Activated CD4-positive, CD25-positive, alpha-beta regulatory T cell (primary cell): ENCODE results near the gene ZC3HAV1L.
"Not testable (repeated sequence)": the region's sequence is repeated elsewhere in the genome, so short reads cannot be mapped to it uniquely, and the experiment has no call there.

Experiments
- DNase-seq, 4 experiments: peaks; one replicate each; lab custom pipeline; 2025; lab: John Stamatoyannopoulos, UW

The ZC3HAV1L gene, protein sequence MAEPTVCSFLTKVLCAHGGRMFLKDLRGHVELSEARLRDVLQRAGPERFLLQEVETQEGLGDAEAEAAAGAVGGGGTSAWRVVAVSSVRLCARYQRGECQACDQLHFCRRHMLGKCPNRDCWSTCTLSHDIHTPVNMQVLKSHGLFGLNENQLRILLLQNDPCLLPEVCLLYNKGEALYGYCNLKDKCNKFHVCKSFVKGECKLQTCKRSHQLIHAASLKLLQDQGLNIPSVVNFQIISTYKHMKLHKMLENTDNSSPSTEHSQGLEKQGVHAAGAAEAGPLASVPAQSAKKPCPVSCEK

DNA sequence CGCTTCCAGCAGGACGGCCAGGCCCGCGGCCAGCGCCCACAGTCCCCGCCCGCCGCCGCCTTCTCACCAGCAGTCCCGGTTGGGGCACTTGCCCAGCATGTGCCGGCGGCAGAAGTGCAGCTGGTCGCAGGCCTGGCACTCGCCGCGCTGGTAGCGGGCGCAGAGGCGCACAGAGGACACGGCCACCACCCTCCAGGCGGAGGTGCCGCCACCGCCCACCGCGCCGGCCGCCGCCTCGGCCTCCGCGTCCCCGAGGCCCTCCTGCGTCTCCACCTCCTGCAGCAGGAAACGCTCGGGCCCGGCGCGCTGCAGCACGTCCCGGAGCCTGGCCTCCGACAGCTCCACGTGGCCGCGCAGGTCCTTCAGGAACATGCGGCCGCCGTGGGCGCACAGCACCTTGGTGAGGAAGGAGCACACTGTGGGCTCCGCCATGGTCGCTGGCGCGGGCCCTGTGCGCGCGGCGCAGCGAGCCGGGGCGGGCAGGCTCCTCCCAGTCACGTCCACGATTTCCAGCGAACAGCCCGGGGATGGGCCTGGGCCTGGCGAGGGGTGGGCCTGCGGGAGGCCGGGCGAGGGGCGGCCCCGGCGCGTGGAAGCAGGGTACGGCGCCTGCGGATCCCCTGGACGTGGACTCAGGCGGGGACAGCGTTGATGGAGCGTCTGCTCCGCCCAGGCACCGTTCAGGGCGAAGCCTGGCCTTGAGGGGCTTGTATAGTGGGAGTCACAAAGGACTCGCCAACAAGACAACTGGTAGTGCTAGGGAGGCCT, at the start of gene ZC3HAV1L:
Gene ZC3HAV1L (minus strand): TSS at position 457 of the 768 bp plus-strand sequence. CDS start 25 bp downstream, at position 432.
- peak in 2 of 4 experiments; percentile 5 to 9 for DNase-seq

DNA sequence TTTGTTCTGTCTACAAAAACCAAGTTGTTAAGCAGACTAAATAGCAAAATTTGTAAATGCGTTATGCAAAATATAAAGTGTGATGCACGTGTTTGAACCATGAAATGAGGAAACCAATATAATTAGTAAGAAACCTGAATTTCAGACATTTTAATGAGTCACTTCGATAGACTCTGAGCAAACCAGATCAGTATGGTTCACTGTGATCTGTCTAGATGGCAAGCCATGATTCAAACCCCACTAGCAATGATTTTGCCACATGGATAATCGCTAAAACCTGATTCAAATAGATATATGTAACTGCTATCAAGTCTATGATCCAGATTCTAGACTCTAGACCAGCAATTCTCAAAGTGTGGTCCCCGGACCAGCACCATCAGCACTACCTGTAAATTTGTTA, 48.9 kb upstream of the ZC3HAV1L start:
- no peak for DNase-seq

DNA sequence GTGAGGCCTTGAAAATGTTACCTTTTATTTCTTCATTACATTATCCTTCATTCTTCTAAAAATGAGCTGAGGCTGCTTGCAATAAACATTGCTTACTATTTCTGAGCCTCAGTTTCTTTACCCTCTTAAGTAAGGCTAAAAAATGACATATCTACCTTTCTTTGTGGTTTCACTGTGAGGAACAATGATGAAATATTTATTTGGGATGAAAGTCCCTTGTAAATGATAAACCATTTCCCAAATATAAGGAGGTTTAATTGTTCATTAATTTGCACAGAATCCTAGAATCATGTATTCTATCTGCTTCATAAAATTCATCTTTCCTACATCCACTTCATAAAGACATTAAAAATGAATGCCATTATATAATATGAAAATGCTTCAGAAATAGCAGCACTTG, 45.7 kb upstream of the ZC3HAV1L start:
- DNase-seq, result no peak

DNA sequence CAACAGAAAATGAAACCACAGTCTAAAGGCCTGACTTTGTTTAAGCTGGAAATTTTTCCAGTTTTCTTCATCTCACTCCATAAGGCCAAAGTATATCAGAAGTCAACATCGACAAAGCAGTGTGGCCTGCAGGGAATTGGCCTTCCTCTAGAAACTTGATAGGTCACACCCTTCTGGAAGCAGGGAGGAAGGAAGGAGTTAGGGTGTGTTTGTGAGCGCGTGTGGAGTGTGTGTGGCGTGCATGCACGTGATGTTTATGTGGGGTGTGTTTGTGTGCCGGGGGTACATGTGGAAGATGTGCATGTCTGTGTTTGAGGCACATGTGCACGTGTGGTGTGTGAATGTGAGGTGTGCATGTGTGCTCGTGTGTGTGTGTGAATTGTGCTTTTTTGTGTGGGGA, 45.1 kb upstream of the ZC3HAV1L start:
- DNase-seq, result no peak

DNA sequence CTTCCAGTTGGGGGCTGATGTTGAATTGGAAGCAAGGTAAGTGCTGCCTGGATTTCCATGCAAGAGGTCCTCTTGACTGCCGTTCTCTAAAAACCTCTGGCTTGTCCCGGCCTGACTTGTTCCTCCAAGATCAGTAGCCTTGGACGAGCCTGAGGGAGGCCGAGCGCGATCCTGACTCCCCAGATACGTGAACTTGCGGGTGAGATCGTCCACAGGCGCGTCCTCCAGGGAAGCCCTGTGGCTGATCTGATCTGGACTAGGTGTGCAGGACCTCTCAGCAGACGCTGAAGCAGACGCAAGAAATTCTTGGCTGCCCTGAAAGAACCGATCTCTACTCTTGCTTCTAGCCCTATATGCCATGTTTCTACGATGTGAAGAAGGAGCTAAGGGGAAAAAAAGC, 44.0 kb upstream of the ZC3HAV1L start:
- no peak for DNase-seq

DNA sequence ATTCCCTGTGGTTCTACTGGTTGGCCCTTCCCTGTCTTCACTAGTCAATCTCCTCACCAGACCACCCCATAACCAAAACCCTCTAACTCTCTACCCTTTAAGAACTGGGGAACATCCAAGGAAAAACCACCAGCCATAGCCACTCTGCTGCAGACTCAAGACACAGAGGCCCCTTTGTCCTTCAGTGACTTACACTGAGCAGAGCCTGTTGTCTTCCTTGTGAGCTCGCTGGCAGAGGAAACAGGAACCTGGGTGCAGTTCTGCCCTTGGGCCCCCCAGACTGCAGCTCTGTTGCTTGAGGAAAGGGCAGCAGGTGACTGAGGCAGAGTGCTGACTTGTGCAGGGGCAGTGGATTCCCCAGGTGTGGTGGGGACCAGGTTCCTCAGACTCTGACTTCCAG, 43.1 kb upstream of the ZC3HAV1L start:
- no peak for DNase-seq

DNA sequence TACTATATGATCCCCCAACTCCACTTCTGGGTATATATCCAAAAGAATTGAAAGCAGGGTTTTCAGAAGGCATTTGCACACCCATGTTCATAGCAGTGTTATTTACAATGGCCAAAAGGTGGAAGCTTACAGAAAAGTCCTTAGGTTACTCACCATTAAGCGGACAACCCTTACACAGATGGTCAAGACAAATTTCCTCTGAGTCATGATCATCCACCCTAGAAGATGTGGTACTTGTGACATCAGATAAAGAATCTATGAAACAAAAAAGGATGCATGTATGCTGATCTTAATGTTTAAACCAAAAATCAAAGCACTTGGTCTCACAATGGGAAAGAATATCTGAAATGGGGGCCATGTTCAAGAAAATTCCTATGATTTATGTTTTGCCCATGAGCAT, 42.6 kb upstream of the ZC3HAV1L start:
- DNase-seq, result no peak

DNA sequence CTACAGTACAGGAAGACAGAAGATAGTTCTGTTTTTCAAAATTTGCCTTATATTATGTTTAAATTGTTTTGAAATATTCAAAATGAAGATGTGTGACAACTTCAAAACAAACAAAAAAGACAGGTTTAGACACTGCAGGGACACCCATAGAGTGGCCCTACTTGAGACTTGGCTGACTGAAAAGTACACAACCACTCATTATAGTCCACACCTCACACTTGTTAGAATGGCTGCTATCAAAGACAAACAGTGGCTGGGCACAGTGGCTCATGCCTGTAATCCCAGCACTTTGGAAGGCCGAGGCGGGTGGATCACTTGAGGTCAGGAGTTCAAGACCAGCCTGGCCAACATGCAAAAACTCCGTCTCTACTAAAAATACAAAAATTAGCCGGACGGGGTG, 41.9 kb upstream of the ZC3HAV1L start:
- DNase-seq, result not testable (repeated sequence)

DNA sequence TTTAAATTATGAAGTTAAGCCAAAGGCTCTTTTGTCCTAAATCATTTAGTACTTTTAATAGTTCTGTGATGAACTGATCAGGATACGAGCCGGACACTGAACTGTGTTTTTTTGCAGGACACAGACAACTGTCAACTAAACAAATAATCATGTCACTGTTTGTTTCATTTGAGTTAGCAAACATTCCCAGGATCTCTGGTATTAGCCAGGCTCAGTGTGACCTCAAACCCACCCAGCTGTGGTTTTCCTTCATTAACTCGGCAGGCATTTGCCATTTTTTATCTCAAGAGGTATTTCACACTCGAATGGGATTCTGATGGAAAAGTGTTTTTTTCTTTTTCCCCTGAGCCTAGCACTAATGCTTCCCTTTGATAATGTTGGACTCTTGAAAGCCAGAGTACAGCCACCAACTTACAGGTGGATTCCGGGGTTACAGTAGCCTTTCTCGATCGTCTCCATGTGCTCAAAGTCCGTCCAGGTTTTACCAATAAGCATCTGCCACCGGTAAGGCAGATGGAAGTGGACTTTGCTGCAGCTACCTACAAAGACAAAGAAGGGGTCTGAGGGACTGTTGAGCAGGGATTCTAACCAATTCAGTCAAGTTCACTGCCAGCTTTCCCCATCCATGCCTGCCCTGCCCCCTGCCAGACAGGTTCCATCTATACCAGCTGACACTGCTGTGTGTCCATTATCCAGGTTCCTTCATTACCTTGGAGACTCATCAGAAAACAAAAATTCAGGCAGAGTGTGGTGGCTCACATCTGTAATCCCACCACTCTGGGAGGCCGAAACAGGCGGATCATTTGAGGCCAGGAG, 40.2 kb upstream of the ZC3HAV1L start:
- DNase-seq, result no peak

DNA sequence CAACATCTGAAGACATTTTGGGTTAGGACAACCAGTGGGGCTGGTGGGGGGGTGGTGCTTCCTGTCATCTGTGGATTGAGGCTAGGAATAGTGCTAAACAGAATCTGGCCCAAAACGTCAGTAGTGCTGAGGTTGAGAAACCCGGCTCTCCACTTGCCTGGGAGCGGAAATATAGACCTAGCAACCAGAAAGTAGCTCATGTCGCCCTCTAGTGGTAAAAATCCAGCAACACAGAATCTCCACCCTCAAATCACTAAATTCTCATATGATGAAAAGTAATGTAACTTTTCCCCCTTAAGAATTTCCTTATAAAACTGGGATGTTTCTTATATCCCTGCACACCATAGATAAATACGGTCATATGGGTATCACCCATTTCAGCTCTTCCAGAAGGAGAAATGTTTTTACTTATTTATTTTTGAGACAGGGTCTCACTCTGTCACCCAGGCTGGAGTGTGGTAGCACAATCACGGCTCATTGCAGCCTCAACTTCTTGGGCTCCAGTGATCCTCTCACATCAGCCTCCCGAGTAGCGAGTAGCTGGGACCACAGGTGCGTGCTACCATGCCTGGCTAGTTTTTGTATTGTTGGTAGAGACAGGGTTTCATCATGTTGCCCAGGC, 39.3 kb upstream of the ZC3HAV1L start:
- DNase-seq, result peak in 3 of 4 experiments; percentile 37 to 43 (median 41)

DNA sequence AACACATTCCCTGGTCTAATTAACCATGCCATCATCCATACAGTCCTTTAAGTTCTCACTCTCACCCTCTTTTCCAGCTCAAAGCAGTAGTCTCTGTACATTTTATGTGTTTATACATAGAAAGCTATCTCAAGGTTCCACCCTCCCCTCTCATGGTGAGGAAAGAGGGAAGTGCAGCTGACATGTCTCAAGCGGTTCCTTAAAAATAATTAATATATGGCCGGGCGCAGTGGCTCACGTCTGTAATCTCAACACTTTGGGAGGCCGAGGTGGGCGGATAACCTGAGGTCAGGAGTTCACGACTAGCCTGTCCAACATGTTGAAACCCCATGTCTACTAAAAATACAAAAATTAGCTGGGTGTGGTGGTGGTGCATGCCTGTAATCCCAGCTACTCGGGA, 37.0 kb upstream of the ZC3HAV1L start:
- no peak for DNase-seq

DNA sequence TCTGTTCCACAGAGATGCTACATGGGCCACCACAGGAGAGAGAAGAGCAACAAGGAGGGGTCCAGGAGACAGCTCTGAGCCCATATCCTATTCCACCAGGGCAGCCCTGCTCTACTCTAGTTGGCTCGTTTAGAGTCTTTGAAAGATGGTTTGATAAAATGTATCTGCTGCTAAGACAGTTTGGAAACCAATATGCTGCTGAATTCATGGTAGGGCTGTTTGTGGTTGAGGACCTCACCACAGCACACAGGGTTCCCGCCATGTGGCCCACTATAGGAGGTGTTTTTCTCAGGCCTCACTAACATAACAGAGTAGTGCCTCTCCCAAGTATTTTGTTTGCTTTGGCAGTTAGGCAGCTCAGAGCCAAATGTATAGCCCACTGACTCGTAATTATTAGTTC, 35.8 kb upstream of the ZC3HAV1L start:
- DNase-seq, result no peak

DNA sequence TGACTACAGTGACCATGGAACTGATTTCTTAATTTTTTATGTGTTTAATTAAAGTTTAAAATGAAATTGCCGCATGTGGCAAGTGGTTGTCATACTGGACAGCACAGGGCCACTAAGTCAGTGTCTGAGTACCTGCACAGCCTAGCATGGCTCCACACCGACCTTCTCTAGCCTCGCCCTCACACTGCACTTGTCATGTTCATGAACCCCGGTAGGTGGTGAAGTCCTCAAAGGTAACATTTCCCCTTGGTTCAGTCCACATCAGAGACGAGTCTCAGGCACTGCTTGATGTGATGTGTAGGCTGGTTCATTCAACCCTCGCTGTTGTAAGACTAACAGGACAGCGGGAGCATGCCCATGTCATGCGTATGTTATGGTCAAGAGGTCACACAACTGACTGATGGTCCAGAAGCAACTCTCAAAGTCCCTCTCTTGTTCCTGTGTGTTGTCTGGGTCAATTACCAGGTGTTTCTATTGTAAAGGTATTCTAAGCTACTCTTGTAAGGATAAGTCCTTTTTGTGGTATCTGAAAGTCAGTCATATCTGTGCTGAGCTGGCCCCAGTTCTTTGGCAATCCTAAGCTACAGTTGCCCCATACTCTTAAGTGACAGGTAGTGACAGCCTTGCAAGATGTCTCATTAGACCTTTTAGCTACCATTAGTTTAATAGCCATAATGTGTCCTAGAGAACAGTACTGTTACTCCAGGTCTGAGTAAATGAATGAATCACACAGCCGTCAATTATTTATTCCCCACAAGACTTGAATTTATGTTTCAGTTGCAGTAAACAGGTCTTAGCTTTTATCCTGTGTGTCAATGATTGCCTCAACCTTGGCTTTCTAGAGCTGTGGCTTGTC, 32.9 kb upstream of the ZC3HAV1L start:
- no peak for DNase-seq

DNA sequence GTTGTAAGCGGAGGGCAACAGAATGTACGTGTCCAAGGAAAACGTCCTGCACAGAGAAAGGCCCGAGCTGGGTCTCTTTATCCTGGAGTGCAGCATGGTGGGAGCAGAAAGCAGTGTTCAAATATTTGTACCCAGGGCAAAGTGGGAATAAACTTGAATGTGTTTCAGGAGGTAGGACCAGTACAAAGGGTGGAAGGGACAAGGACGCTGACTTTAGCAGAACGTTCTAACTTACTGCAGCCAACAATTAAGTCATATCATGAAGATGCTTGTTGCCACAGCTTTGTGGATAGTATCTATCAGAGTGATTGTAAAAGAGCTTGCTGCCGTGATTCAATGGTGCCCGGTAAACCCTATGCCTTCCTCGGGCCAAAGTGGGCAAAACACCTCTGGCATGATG, 30.5 kb upstream of the ZC3HAV1L start:
- no peak for DNase-seq

DNA sequence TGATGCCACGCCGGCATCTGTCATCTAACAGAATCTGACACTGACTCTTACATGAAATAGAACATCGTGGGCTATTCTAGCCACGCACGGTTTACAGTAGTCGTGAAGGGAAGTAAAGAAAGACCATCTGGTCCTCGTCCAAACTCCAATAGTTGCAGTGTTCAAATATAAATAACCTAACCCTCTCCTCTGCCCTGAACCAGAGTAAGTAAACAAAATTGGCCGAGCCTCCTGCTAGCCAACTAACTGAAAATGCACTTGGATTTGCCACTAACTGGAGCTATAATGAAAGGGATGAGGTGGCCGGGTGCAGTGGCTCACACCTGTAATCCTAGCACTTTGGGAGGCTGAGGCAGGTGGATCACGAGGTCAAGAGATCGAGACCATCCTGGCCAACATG, 29.5 kb upstream of the ZC3HAV1L start:
- no peak for DNase-seq

DNA sequence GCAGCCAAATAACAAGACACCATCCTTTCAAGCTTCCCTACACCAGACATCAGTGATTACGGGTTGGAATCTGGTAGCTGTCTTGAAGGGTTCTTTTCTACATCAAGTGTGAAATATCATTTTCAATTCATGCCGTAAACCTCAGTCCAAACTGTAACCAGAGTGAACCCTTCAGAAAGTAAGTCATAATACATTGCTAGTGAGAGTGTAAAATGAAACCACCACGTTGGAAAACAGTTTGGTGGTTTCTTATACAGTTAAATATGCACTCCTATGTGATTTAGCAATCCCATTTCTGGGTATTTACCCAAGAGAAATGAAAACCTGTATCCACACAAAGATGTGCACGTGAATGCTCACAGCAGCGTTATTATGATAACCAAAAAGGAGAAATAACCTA, 25.6 kb upstream of the ZC3HAV1L start:
- no peak for DNase-seq

DNA sequence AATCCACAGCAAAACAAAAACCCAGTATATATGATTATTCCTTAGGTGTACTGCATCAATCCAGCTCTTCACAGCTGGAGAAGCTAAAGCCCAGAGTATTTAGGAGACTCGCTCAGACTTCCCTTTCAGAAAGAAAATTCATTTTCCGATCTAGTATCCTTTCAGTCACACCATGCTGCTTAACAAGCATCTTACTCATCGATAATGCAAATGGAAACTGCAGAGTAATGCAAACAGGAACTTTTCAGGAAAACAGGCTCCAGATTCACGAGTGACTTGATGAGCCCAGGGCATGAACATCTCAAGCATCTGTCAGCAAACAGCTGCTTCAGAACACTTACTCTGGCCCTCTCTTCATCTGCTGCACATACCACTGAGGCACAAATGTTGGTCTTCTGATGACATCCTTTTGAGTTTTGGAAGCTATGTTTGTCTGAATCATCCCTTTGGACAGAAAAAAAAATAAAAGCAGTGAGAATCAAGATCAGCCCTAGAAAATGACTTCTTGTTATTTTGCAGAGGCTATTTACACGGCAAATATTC, 24.9 kb upstream of the ZC3HAV1L start:
- DNase-seq, result no peak

DNA sequence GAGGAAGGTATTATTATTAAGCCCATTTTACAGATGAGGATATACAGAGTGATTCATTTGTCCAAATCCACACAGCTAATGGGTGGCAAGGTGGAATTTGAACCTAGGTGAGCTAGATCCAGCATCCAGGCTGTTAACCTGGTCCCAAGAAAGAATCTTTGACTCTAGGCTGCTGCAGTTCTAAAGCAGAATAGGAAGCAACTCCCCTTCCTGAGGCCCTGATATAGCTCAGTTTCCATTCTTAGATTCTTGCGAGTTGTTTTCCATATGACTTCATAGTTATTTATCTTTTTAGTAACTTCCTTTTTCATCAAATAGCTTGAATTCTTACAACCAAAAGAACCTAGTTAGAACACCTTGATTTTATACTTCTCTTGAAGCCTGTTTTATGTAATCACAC, 24.1 kb upstream of the ZC3HAV1L start:
- no peak for DNase-seq

DNA sequence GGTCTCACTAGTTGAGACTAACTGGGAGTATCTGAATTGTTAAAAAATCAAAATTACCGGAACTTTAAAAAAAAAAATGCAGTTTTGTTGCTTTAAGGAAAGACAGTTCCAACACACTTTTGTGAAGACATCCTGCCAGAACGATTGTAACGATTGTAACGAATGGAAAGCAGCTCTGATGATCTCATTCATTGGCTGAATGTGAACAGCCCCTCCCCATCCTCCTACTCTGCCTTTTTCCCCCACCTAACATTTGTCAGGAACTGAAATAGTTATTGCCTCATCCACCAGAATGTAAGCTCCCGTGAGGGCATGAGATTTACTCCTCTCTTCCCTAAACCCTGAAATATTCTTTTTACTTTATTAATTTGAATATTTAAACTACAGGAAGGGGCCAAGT, 23.1 kb upstream of the ZC3HAV1L start:
- no peak for DNase-seq

DNA sequence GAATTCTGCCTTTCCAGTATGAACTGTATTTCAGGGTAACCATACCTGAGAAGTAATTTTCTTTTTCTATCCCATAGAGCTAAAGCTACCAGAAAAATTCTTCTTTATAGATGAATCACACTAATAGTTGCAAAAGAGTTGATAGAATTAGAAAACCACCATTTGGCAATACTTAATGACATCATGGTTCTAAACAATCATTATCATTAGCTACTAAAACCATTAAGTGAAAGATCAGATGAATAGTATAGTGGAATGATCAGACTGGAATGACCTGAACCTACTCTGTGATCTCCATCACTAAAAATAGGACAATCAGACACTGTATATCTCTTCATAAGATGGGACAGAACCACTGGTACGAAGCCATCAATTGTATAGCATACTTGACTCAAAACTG, 19.8 kb upstream of the ZC3HAV1L start:
- no peak for DNase-seq

DNA sequence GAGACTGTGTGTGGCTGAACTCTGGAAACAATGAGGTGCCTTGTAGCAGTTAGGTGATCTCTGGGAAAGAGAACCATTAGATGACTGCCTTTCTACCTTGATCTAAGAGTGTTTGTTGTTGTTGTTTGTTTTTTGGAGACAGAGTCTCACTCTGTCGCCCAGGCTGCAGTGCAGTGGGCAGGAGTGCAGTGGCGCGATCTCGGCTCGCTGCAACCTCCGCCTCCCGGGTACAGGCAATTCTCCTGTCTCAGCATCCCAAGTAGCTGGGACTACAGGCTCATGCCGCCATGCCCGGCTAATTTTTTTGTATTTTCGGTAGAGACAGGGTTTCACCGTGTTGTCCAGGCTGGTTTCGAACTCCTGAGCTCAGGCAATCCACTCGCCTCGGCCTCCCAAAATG, 18.8 kb upstream of the ZC3HAV1L start:
- DNase-seq, result not testable (repeated sequence)
